ENCODE data around the gene DUSP28. TPM values are rescaled to one million over a fixed set of nuclear protein-coding genes. Genes with fewer than 3 reads are reported as not detected.

The DUSP28 gene
- total RNA-seq, 1 donor from 2014 or later, result 10.9 TPM

- intact Hi-C loops (cut with micrococcal nuclease), result no loop called here
Observed at GRCh38 chr2:240571314-240571973, 11.3 kb downstream of the DUSP28 start.

- intact Hi-C loops (cut with micrococcal nuclease), result no loop called here
Observed at GRCh38 chr2:240572141-240573031, 12.2 kb downstream of the DUSP28 start.

DNA sequence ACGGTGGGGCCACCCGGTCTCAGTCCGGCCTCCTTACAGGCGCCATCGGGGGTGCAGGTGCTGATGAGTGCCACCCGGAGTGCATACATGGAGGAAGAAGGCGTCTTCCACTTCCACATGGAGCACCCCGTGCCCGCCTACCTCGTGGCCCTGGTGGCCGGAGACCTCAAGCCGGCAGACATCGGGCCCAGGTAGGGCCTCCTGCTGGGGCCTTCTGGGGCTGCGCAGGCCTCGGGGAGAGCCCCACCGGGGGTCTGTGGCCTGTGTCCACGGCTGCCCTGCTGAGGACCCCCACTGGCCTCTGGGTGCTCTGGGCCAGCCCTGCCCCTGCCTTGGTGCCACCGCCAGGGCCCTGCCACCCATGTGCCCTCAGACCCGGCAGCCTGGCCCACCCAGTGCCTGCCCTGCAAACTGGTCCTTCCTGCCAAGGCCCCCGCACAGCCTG lies 12.9 kb downstream of the DUSP28 start:
- intact Hi-C loops (cut with micrococcal nuclease), result no loop called here

DNA sequence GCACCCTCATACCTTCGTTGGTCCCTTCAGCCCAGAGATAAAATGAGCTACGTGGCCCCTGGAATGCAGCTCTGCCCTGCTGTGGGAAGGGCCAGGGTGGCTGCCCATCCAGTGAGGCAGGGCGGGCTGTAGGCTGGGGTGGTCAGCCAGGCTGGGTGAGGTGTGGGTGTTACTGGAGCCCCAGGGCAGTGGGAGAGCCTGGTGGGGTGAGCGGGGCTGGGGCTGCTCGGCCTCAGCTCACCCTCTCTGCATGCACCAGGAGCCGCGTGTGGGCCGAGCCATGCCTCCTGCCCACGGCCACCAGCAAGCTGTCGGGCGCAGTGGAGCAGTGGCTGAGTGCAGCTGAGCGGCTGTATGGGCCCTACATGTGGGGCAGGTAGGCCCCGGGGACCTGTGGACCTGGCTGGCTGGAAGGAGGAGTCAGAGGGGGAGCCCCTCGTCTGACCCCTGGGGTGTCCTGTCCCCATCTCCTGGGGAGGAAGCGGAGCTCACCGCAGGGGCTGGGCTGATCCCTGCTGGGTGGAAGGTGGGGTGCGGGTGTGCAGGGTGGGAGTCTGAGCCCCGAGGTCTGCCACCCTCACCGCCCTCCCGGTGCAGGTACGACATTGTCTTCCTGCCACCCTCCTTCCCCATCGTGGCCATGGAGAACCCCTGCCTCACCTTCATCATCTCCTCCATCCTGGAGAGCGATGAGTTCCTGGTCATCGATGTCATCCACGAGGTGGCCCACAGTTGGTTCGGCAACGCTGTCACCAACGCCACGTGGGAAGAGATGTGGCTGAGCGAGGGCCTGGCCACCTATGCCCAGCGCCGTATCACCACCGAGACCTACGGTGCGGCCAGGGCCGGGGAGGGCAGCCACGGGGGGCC lies 13.6 kb downstream of the DUSP28 start:
- intact Hi-C loops (cut with micrococcal nuclease), result no loop called here

DNA sequence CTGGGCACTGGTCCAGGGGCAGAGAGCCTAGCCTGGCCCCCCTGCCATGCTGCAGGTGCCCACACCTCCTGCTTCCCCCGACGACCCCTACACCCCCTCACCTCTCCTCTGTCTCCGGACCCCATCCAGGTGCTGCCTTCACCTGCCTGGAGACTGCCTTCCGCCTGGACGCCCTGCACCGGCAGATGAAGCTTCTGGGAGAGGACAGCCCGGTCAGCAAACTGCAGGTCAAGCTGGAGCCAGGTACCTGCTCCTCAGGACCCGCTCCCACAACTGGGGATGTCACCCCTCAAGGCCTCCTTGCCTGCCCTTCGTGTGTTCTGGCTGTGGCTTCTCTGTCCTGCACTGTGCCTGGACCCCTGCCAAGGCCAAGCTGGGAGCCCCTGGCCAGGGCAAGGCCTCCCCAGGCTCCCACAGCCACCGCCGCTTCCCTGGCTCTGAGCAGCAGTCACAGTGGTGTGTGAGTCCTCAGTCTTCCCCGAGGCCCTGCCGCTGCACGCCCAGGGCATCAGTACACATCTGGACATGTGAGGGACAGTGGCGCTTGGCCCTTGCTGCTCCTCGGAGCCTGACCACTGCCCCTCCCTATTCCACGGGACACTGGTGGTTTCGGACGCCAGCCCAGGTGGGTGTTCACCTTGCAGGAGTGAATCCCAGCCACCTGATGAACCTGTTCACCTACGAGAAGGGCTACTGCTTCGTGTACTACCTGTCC lies 14.4 kb downstream of the DUSP28 start:
- intact Hi-C loops (cut with micrococcal nuclease), result no loop called here

- intact Hi-C loops (cut with micrococcal nuclease), result no loop called here
Observed at GRCh38 chr2:240575101-240575965, 15.2 kb downstream of the DUSP28 start.

GRCh38 chr2:240576036-240576435 lies 15.9 kb downstream of the DUSP28 start:
- intact Hi-C loops (cut with micrococcal nuclease), result no loop called here

- intact Hi-C loops (cut with micrococcal nuclease), result no loop called here
Observed at GRCh38 chr2:240576436-240577205, 16.5 kb downstream of the DUSP28 start.

DNA sequence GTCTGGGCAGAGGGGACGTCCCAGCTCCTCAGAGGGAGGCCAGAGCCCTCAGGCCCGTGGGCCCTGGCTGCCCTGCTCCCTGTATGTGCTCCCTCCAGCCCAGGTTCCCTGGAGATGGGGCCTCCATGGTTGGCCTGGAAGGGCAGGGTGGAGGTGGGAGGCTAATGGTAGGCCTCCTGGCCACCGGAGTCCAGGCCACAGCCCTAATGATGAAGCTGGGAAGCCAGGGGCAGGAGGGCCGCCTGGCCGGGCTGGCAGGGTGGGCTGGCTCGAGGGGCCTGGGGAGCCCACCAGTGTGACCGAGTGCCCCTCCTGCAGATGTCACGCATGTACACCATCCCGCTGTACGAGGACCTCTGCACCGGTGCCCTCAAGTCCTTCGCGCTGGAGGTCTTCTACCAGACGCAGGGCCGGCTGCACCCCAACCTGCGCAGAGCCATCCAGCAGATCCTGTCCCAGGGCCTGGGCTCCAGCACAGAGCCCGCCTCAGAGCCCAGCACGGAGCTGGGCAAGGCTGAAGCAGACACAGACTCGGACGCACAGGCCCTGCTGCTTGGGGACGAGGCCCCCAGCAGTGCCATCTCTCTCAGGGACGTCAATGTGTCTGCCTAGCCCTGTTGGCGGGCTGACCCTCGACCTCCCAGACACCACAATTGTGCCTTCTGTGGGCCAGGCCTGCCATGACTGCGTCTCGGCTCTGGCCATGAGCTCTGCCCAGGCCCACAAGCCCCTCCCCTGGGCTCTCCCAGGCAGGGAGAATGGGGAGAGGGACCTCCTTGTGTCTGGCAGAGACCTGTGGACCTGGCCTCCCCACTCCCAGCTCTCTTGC lies 17.3 kb downstream of the DUSP28 start:
- intact Hi-C loops (cut with micrococcal nuclease), result no loop called here

GRCh38 chr2:240578110-240578450 lies 17.9 kb downstream of the DUSP28 start:
- intact Hi-C loops (cut with micrococcal nuclease), result no loop called here

DNA sequence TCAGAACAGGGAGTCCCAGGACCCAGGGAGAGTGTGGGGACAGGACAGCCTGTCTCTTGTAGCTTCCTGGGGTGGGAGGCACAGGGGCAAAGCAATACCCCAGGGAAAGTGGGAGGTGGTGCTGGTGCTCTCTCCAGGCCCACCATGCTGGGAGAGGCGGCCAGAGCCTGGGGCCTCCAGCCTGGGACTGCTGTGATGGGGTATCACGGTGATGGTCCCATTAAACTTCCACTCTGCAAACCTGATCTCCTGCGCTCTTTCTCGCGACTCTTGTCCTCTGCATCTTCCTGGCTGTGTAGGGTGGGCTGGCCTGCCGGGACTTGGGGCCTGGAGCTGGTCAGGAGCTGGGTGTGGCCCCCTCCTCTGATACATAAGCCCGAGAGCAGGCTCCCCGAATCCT lies 18.3 kb downstream of the DUSP28 start:
- intact Hi-C loops (cut with micrococcal nuclease), result no loop called here

DNA sequence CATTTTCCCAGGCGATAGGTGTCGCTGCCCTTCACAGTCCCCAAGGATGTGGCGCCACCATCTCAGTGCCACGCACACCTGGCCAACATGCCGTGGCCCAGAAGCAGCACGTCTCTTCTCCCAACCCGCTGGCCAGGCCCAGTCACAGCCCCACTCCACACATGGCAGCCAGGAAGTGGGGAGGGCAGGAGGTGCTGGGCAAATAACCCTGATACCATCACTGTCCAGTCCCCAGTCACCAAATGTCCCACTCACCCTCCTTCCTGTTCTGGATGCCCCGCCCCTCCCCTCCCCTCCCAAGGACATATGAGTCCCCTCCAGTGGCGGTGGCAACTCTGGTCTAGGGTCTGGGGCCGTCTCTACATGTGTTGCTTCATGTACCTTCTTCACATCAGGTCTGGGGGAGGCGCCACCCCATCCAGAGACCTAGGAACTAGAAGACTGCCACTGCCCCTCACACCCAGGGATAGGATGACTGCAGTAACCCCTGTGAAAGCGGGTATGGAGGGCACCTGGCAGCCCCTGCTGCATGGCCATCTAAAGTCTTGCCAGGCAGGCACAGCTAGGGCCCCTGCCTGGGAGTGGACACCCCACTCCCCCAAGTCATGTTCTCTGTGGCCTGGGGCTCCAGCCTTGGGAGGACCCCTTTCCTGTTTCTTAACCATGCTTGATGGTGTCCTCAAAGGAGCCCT lies 19.1 kb downstream of the DUSP28 start:
- intact Hi-C loops (cut with micrococcal nuclease), result loop anchor here (1.0 kb wide), 1 partner anchor 13 kb away; no protein-coding TSS in a partner anchor

- intact Hi-C loops (cut with micrococcal nuclease), result loop anchor here (1.0 kb wide), 1 partner anchor 14 kb away; no protein-coding TSS in a partner anchor
Observed at GRCh38 chr2:240579771-240580614, 19.8 kb downstream of the DUSP28 start.

DNA sequence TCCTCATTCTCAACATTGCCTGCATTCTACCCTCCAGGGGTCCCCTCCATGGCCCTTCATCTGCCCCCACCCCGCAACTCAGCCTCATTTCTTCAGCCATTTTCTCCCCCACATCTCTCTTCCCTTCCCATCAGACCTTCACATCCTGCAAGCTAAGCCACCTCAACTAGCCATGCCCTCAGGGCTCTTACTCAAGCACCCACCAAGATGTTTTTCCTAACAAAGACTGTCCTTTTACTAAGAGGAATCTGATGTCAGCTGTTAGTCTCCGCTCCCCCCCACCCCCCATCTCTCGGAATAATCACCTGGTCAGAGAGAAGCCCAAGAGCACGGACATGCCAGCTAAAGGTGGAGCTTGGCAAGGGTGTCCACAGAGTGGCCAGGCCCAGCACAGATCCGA lies 21.7 kb downstream of the DUSP28 start:
- intact Hi-C loops (cut with micrococcal nuclease), result no loop called here

GRCh38 chr2:240582781-240583180 lies 22.6 kb downstream of the DUSP28 start:
- intact Hi-C loops (cut with micrococcal nuclease), result no loop called here

- intact Hi-C loops (cut with micrococcal nuclease), result no loop called here
Observed at GRCh38 chr2:240583774-240584173, 23.6 kb downstream of the DUSP28 start.

Measured in T-helper 1 cell treated with Interleukin-12 subunit alpha and Interleukin-12 subunit beta and Interleukin-4 antibody, amounts not matched to agents 30 ng/mL and 1 ng/mL, for 36 hours (primary cell).